H1 (cell line): Measurements from ENCODE around the gene COL28A1. TPM values are rescaled to one million over a fixed set of nuclear protein-coding genes. Genes with fewer than 3 reads are reported as not detected.

Experiments used
- CTCF ChIA-PET: fragments of 300-600 bp; sonication (Branson Sonifier 250); formaldehyde crosslinking; loops from one replicate; lab custom pipeline; 2021; ENCODE audit not compliant: partially characterized antibody; lab: Charles Lee
- POLR2A ChIA-PET: fragments of 300-600 bp; sonication (Branson Sonifier 250); formaldehyde crosslinking; loops from one replicate; lab custom pipeline; 2021; ENCODE audit warnings: inconsistent platforms; ENCODE audit not compliant: partially characterized antibody; lab: Charles Lee
- DNase-seq, 2 experiments: peaks; one replicate each; pipeline versions ENCODE4 v3.0.0 to v3.0.0-alpha.2; 2010 to 2022; ENCODE audit warnings: low spot score in 2 of 2, low read depth in 1 of 2, mixed read lengths in 1 of 2
- FAIRE-seq: peaks from 2 replicates; lab custom pipeline; 2011; peaks lifted over from hg19 to GRCh38; lab: Jason Lieb, UNC
- H2AFZ ChIP-seq: 2 replicates; pipeline ENCODE4 v1.8.1; 2012; ENCODE audit warnings: low read length, inconsistent platforms
- H2AK5ac ChIP-seq: 2 replicates; pipeline ENCODE4 v1.6.1; 2013; ENCODE audit warnings: low read depth, low read length
- H2BK120ac ChIP-seq: replicated peaks from 2 replicates; pipeline ENCODE3; 2013; ENCODE audit warnings: low read depth, low read length, inconsistent platforms
- H2BK12ac ChIP-seq: 2 replicates; pipeline ENCODE4 v1.6.1; 2013; ENCODE audit warnings: low read depth, low read length
- H2BK15ac ChIP-seq: 2 replicates; pipeline ENCODE4 v1.6.1; 2013; ENCODE audit warnings: low read length
- H2BK20ac ChIP-seq: 2 replicates; pipeline ENCODE4 v1.6.1; 2013; ENCODE audit warnings: low read length
- H2BK5ac ChIP-seq: 2 replicates; pipeline ENCODE4 v1.6.1; 2013; ENCODE audit warnings: low read depth, low read length
- H3K14ac ChIP-seq: 2 replicates; pipeline ENCODE4 v1.6.1; 2013; ENCODE audit warnings: inconsistent platforms; ENCODE audit not compliant: insufficient read length
- H3K18ac ChIP-seq: 2 replicates; pipeline ENCODE4 v1.6.1; 2013; ENCODE audit warnings: low read length; ENCODE audit errors: extremely low read depth
- H3K23ac ChIP-seq: 2 replicates; pipeline ENCODE4 v1.6.1; 2013; ENCODE audit warnings: inconsistent platforms; ENCODE audit not compliant: insufficient read length
- H3K23me2 ChIP-seq: 2 replicates; pipeline ENCODE4 v1.6.1; 2013; ENCODE audit warnings: low read depth, low read length
- H3K27ac ChIP-seq: 2 replicates; pipeline ENCODE4 v1.6.1; 2011; ENCODE audit warnings: low read depth, low read length, inconsistent platforms
- H3K27me3 ChIP-seq, 4 experiments: replicated peaks in 1 of 4; 1 replicate in 1 of 4; 2 replicates in 3 of 4; pipeline versions ENCODE4 v1.6.1 to v1.8.1; 2011 to 2013; ENCODE audit warnings: low read length in 3 of 4, mild to moderate bottlenecking in 3 of 4, inconsistent platforms in 2 of 4, mixed read lengths in 2 of 4, moderate library complexity in 1 of 4; ENCODE audit not compliant: control insufficient read depth in 3 of 4, insufficient read depth in 3 of 4; ENCODE audit errors: extremely low read depth in 1 of 4
- H3K36me3 ChIP-seq, 4 experiments: 2 replicates each; pipeline versions ENCODE4 v1.6.1 to v1.8.1; 2011 to 2013; ENCODE audit warnings: mild to moderate bottlenecking in 4 of 4, low read length in 3 of 4, moderate library complexity in 2 of 4, control low read depth in 1 of 4, inconsistent platforms in 1 of 4; ENCODE audit not compliant: insufficient read depth in 4 of 4, control insufficient read depth in 2 of 4
- H3K4ac ChIP-seq: replicated peaks from 2 replicates; pipeline ENCODE3; 2013; ENCODE audit warnings: low read length, low read depth, mixed read lengths, inconsistent platforms; ENCODE audit not compliant: insufficient read length
- H3K4me1 ChIP-seq, 4 experiments: replicated peaks in 1 of 4; 1 replicate in 1 of 4; 2 replicates in 3 of 4; pipeline versions ENCODE4 v1.6.1 to v1.8.1; 2011 to 2013; ENCODE audit warnings: low read length in 3 of 4, inconsistent platforms in 2 of 4, mixed read lengths in 1 of 4; ENCODE audit not compliant: insufficient read depth in 4 of 4, control insufficient read depth in 3 of 4
- H3K4me2 ChIP-seq, 2 experiments: 2 replicates each; pipeline versions ENCODE4 v1.6.1 to v1.8.1; 2011 to 2013; ENCODE audit warnings: low read depth in 2 of 2, low read length in 2 of 2, control low read depth in 1 of 2, inconsistent platforms in 1 of 2, mild to moderate bottlenecking in 1 of 2; ENCODE audit not compliant: insufficient read depth in 1 of 2
- H3K4me3 ChIP-seq, 4 experiments: fragments of 200-600, 300-600 bp in 1 of 4; sonication (generic), shearing (Covaris generic), sonication (Bioruptor Twin) in 1 of 4; 2 replicates each; pipeline versions ENCODE4 v1.5.1 to v1.8.1; 2011 to 2016; ENCODE audit warnings: low read length in 4 of 4, low read depth in 3 of 4, control low read depth in 2 of 4, inconsistent platforms in 2 of 4, mild to moderate bottlenecking in 2 of 4, mixed read lengths in 1 of 4, moderate library complexity in 1 of 4; ENCODE audit not compliant: insufficient read depth in 2 of 4; ENCODE audit errors: extremely low read depth in 1 of 4
- H3K56ac ChIP-seq: replicated peaks from 2 replicates; pipeline ENCODE3; 2013; ENCODE audit warnings: low read depth, mild to moderate bottlenecking, mixed read lengths, low read length, inconsistent platforms; ENCODE audit not compliant: insufficient read length
- H3K79me1 ChIP-seq: 2 replicates; pipeline ENCODE4 v1.6.1; 2013; ENCODE audit warnings: low read depth, low read length, control low read depth
- H3K79me2 ChIP-seq, 2 experiments: 2 replicates each; pipeline versions ENCODE4 v1.6.1 to v1.8.1; 2012 to 2013; ENCODE audit warnings: low read length in 2 of 2, mild to moderate bottlenecking in 2 of 2, inconsistent platforms in 1 of 2; ENCODE audit not compliant: insufficient read depth in 2 of 2, control insufficient read depth in 1 of 2
- H3K9ac ChIP-seq, 4 experiments: replicated peaks in 1 of 4; 1 replicate in 1 of 4; 2 replicates in 3 of 4; pipeline versions ENCODE4 v1.6.1 to v1.8.1; 2011 to 2013; ENCODE audit warnings: low read depth in 3 of 4, low read length in 3 of 4, control low read depth in 2 of 4, mild to moderate bottlenecking in 2 of 4, moderate library complexity in 2 of 4, inconsistent platforms in 1 of 4; ENCODE audit errors: extremely low read depth in 1 of 4
- H3K9me3 ChIP-seq, 2 experiments: 2 replicates each; pipeline versions ENCODE4 v1.6.1 to v1.8.1; 2012 to 2013; ENCODE audit warnings: mild to moderate bottlenecking in 2 of 2, moderate library complexity in 2 of 2, control low read depth in 1 of 2, inconsistent platforms in 1 of 2, low read depth in 1 of 2, low read length in 1 of 2, mixed read lengths in 1 of 2; ENCODE audit not compliant: insufficient read depth in 2 of 2
- H4K20me1 ChIP-seq, 2 experiments: replicated peaks in 1 of 2; 2 replicates each; pipeline versions ENCODE3 to v1.8.1; 2011 to 2013; ENCODE audit warnings: inconsistent platforms in 2 of 2, low read length in 2 of 2, mild to moderate bottlenecking in 1 of 2; ENCODE audit not compliant: insufficient read depth in 2 of 2, control insufficient read depth in 1 of 2
- H4K5ac ChIP-seq: 2 replicates; pipeline ENCODE4 v1.6.1; 2013; ENCODE audit warnings: low read length, low read depth, mixed read lengths, inconsistent platforms; ENCODE audit not compliant: insufficient read length
- H4K8ac ChIP-seq: 2 replicates; pipeline ENCODE4 v1.8.0; 2013; ENCODE audit warnings: mild to moderate bottlenecking, moderate library complexity, low read length, inconsistent platforms; ENCODE audit not compliant: insufficient read depth; ENCODE audit errors: extremely low read depth
- H4K91ac ChIP-seq: replicated peaks from 2 replicates; pipeline ENCODE3; 2013; ENCODE audit warnings: low read length, mixed read lengths, inconsistent platforms; ENCODE audit not compliant: insufficient read length
- ASH2L ChIP-seq: fragments of 200-600, 300-600 bp; sonication (generic); IDR thresholded peaks from one replicate; pipeline ENCODE4 v1.7.1; 2017; ENCODE audit warnings: low read length
- EP300 ChIP-seq, 2 experiments: IDR thresholded peaks; 1 replicate in 1 of 2; 2 replicates in 1 of 2; pipeline ENCODE4 v1.6.1; 2011 to 2012; ENCODE audit warnings: low read depth in 2 of 2, low read length in 2 of 2, mild to moderate bottlenecking in 2 of 2, borderline replicate concordance in 1 of 2, inconsistent platforms in 1 of 2, moderate library complexity in 1 of 2
- EZH2 ChIP-seq: fragments of 200-600 bp; sonication (generic); IDR thresholded peaks from 2 replicates; pipeline ENCODE4 v1.7.1; 2012; ENCODE audit warnings: low read depth, mild to moderate bottlenecking, moderate library complexity, low read length, inconsistent platforms; ENCODE audit not compliant: severe bottlenecking
- GTF2F1 ChIP-seq: IDR thresholded peaks from 2 replicates; pipeline ENCODE4 v1.6.1; 2012; ENCODE audit warnings: low read depth, low read length, improper control_type of control experiment, borderline replicate concordance
- KDM1A ChIP-seq: fragments of 200-600, 300-600 bp; sonication (generic); IDR thresholded peaks from 2 replicates; pipeline ENCODE4 v1.7.1; 2016; ENCODE audit warnings: mild to moderate bottlenecking, low read length, borderline replicate concordance
- POLR2A ChIP-seq, 2 experiments: IDR thresholded peaks; 1 replicate in 1 of 2; 2 replicates in 1 of 2; pipeline ENCODE4 v1.6.1; 2011; ENCODE audit warnings: low read depth in 2 of 2, low read length in 2 of 2, mild to moderate bottlenecking in 2 of 2; ENCODE audit errors: control extremely low read depth in 1 of 2
- RAD21 ChIP-seq, 2 experiments: IDR thresholded peaks in 1 of 2; conservative IDR thresholded peaks in 1 of 2; 2 replicates each; pipeline ENCODE4 v1.6.1; 2011; ENCODE audit warnings: low read depth in 2 of 2, low read length in 2 of 2, improper control_type of control experiment in 1 of 2, inconsistent platforms in 1 of 2, mild to moderate bottlenecking in 1 of 2, moderate library complexity in 1 of 2
- RNF2 ChIP-seq: fragments of 200-900, 300-1000 bp; sonication (generic); IDR thresholded peaks from 2 replicates; pipeline ENCODE4 v1.7.1; 2016; ENCODE audit warnings: borderline replicate concordance, low read depth, mild to moderate bottlenecking, antibody characterized with exemption, low read length; ENCODE audit not compliant: poor library complexity, severe bottlenecking; ENCODE audit errors: missing control alignments
- RXRA ChIP-seq: IDR thresholded peaks from 2 replicates; pipeline ENCODE4 v1.6.1; 2011; ENCODE audit warnings: low read depth, mild to moderate bottlenecking, low read length, moderate library complexity; ENCODE audit not compliant: insufficient read depth
- SRF ChIP-seq: IDR thresholded peaks from 2 replicates; pipeline ENCODE4 v1.6.1; 2011; ENCODE audit warnings: mild to moderate bottlenecking, low read depth, low read length, moderate library complexity
- SUZ12 ChIP-seq: fragments of 200-600 bp; sonication (generic); IDR thresholded peaks from 2 replicates; pipeline ENCODE4 v1.6.1; 2012; ENCODE audit warnings: mild to moderate bottlenecking, inconsistent platforms, low read length, moderate library complexity, mixed read lengths
- WGBS, 2 experiments: shearing (Covaris generic) in 1 of 2; methylation state at CpG; one replicate each; pipeline versions ENCODE4 v1.1.6 to v1.1.7; 2013 to 2015; ENCODE audit warnings: low lambda C conversion rate in 2 of 2, mixed read lengths in 2 of 2, inconsistent platforms in 1 of 2, low coverage in 1 of 2, missing lambda C conversion rate in 1 of 2; ENCODE audit not compliant: insufficient replicate concordance in 2 of 2, insufficient coverage in 1 of 2, insufficient read length in 1 of 2; ENCODE audit errors: extremely low coverage in 1 of 2, missing lambda C conversion rate in 1 of 2; 5-methylcytosine and 5-hydroxymethylcytosine counted together
- polyA plus RNA-seq, 7 experiments: library from polyadenylated mRNA; depleted of rRNA in 3 of 7; stranded (reverse) in 5 of 7; unstranded in 2 of 7; fragments of >200 nt in 5 of 7; fragments of 200-250 nt in 2 of 7; gene quantifications; 1 replicate in 5 of 7; 2 replicates in 1 of 7; 4 replicates in 1 of 7; pipeline versions ENCODE4 v1.2.1 to v1.2.3, GENCODE V29; 2011 to 2013; ENCODE audit warnings: missing spikeins in 2 of 7, mixed read lengths in 2 of 7
- total RNA-seq: library from RNA; stranded (reverse); fragmentation: NEBNext Ultra II Directional; extraction: Animal tissue kit (Norgen Biotek cat#: 25700); gene quantifications from 2 replicates; pipeline ENCODE4 v1.2.1, GENCODE V29; 2021
- TF ChIP-seq, protein P1 (sequence below): IDR thresholded peaks from 2 replicates; pipeline ENCODE4 v1.6.1; 2012; ENCODE audit warnings: low read length, inconsistent platforms

Gene COL28A1
- total and polyA plus RNA-seq, 2 of the 8 experiments (the other 6 are each of a cell fraction or from before 2014, with no cell fraction given) = 0.22 to 0.38 TPM

DNA sequence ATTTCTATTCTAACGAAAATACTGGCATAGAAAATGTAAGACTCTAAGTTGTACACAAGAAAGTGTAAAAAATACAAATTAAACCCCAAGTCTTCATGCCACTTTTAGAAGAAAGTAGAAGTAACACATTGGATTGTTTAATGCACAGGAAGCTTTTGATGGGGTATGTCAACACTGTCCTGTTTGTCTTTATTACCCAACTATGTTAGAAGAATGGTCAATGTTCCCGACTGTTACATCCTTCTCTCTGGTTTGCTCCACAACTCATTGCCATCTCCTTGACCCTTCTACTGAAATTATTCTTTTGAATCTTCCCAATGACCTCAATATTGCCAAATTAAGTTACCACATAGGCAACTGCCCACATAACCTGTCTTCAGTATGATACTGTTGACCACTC is 35.8 kb downstream of the COL28A1 start:
- Histone ChIP-seq H2AFZ (no peak overlapping the region), H4K5ac (no peak overlapping the region), H3K9ac (no peak overlapping the region), H3K4ac (no peak overlapping the region), H3K4me2 (no peak overlapping the region), H2BK12ac (no peak overlapping the region), H3K27me3 (no peaks in the 10 kb centered on the region), H3K27ac (no peak overlapping the region), H4K20me1 (no peaks in the 10 kb centered on the region), H3K36me3 (no peaks in the 10 kb centered on the region), H3K4me3 (no peak overlapping the region), H3K79me2 (no peaks in the 10 kb centered on the region), H3K56ac (no peak overlapping the region), H4K91ac (no peak overlapping the region), H2BK120ac (no peak overlapping the region), H3K23me2 (no peaks in the 10 kb centered on the region), H2AK5ac (no peak overlapping the region), H2BK5ac (no peak overlapping the region), H3K4me1 (no peaks in the 10 kb centered on the region), H3K9me3 (no peaks in the 10 kb centered on the region), H4K8ac (no peak overlapping the region), H3K14ac (no peak overlapping the region), H2BK20ac (no peak overlapping the region), H3K79me1 (no peaks in the 10 kb centered on the region), H2BK15ac (no peak overlapping the region), H3K23ac (no peak overlapping the region), H3K18ac (no peak overlapping the region)
- 88% methylated on average over 2 of the region's 2 CpGs; no CpG with 5 or more reads in 1 of the 2 experiments for WGBS, 2 experiments
- FAIRE-seq (no peak), DNase-seq (no peak)
- ChIA-PET POLR2A (no interaction called here), CTCF (no interaction called here)
- TF ChIP-seq GTF2F1 (no peak), KDM1A (no peak), POLR2A (IDR thresholded peaks at IDR 0.05; ENCODE audit: control extremely low read depth in 1 of 2, low read depth in 2 of 2, low read length in 2 of 2) (no peak), SRF (no peak), RAD21 (IDR thresholded peaks at IDR 0.05 in 1 of 2, conservative IDR thresholded peaks at IDR 0.05 in 1 of 2; ENCODE audit: low read depth in 2 of 2, low read length in 2 of 2) (no peak), EP300 (IDR thresholded peaks at IDR 0.05; ENCODE audit: borderline replicate concordance in 1 of 2, low read depth in 2 of 2, low read length in 2 of 2) (no peak), RXRA (no peak), EZH2 (no peak), ASH2L (no peak), RNF2 (no peak), SUZ12 (no peak)
- TF ChIP-seq, protein P1, sequence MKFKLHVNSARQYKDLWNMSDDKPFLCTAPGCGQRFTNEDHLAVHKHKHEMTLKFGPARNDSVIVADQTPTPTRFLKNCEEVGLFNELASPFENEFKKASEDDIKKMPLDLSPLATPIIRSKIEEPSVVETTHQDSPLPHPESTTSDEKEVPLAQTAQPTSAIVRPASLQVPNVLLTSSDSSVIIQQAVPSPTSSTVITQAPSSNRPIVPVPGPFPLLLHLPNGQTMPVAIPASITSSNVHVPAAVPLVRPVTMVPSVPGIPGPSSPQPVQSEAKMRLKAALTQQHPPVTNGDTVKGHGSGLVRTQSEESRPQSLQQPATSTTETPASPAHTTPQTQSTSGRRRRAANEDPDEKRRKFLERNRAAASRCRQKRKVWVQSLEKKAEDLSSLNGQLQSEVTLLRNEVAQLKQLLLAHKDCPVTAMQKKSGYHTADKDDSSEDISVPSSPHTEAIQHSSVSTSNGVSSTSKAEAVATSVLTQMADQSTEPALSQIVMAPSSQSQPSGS = no peak
